ENCODE results near the gene MAPRE2.

The MAPRE2 gene

DNA sequence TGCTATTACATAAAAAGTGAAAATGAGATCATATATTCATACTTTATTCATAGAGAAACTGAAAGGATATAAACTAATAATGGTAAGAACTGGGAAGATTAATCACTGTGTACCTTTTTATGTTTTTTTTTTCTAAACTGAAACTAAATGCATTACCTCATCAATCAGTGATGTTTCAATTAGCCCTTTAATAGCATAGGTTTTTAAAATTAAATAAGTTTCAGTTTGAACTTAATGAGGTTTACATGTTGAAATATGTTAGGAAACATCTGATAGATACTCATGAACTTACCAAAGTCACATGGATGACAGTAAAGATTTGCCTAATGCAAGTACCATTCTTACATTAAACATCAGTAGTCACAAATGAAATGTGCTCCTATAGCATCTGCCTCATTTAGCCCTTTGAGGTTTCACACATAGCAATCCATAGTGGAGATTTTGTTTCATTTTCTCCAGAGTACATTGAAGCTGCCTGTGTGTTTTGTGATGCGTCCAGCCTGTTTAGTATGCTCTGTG, 8.9 kb downstream of the MAPRE2 start:
- no peaks in the 10 kb centered on the region for H3K27me3 ChIP-seq (ENCODE audit: insufficient read depth, low read depth, severe bottlenecking)
- TF ChIP-seq, protein P1, sequence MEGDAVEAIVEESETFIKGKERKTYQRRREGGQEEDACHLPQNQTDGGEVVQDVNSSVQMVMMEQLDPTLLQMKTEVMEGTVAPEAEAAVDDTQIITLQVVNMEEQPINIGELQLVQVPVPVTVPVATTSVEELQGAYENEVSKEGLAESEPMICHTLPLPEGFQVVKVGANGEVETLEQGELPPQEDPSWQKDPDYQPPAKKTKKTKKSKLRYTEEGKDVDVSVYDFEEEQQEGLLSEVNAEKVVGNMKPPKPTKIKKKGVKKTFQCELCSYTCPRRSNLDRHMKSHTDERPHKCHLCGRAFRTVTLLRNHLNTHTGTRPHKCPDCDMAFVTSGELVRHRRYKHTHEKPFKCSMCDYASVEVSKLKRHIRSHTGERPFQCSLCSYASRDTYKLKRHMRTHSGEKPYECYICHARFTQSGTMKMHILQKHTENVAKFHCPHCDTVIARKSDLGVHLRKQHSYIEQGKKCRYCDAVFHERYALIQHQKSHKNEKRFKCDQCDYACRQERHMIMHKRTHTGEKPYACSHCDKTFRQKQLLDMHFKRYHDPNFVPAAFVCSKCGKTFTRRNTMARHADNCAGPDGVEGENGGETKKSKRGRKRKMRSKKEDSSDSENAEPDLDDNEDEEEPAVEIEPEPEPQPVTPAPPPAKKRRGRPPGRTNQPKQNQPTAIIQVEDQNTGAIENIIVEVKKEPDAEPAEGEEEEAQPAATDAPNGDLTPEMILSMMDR (IDR thresholded peaks at IDR 0.05; ENCODE audit: low read depth, low read length): no peak
- no peaks in the 10 kb centered on the region for H3K36me3 ChIP-seq
- H3K27ac ChIP-seq: no peak overlapping the region
- no peak for DNase-seq
- H3K4me3 ChIP-seq (ENCODE audit: low read depth, low read length): no peak overlapping the region
- H3K9me3 ChIP-seq (ENCODE audit: severe bottlenecking): no peaks in the 10 kb centered on the region

DNA sequence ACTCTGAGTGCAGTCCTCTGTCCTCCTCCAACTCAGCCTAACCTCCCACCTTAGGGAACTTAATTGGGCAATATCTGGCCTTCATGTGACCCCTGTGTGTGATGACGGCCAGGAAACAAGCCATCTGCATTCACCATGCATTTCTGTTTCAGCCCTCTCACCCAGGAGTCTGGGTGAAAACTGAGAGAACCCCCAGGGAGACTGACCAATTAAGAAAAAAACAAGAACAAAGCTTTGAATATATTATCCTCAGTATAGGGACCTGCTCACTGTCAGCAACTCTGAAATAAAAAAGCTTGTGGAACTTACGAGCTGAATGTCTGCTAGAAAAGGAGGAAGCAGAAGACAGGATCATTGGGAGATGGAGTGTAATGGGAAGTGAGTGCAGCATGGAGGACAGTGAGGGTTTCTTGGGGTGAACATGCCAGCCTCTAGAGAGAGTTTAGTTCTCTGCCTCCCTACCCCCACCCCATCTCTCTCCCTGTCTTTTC, 9.5 kb downstream of the MAPRE2 start:
- H3K4me3 ChIP-seq (ENCODE audit: low read depth, low read length): no peak overlapping the region
- TF ChIP-seq, protein P1 (IDR thresholded peaks at IDR 0.05; ENCODE audit: low read depth, low read length): no peak
- H3K27ac ChIP-seq: no peak overlapping the region
- H3K27me3 ChIP-seq (ENCODE audit: insufficient read depth, low read depth, severe bottlenecking): no peaks in the 10 kb centered on the region
- no peak for DNase-seq
- no peaks in the 10 kb centered on the region for H3K36me3 ChIP-seq
- no peaks in the 10 kb centered on the region for H3K9me3 ChIP-seq (ENCODE audit: severe bottlenecking)

DNA sequence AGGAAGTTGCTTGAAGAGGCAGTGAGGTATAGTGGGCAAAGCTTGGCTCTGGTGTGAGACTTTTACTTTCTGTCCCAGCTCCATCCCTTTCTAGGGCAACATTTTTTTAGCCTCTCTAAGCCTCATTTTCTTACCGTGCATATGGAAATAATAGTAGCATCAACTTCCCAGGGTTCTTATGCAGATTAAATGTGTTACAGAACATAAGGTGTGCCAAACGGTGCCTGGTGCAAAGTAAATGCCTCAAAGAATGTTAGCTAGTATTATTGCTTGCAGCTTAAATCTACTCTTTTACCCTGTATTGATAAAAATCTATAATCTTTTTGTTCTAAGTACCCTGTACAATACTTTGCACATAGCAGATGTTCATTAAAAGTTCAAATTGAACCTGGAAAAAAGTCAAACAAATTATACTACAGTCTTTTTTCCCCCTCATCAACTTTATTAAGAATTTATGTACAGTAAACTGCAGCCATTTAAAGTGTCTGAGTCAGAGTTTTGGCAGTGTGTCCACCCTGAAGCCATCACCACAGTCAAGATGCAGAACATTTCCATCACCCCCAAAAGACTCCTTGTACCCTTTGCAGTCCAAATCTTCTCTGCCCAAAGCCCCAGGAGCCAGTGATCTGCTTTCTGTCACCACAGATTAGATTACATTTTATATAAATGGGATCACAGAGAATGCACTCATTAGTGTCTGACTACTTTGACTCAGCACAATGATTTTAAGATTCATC, 10.6 kb downstream of the MAPRE2 start:
- H3K27ac ChIP-seq: no peak overlapping the region

DNA sequence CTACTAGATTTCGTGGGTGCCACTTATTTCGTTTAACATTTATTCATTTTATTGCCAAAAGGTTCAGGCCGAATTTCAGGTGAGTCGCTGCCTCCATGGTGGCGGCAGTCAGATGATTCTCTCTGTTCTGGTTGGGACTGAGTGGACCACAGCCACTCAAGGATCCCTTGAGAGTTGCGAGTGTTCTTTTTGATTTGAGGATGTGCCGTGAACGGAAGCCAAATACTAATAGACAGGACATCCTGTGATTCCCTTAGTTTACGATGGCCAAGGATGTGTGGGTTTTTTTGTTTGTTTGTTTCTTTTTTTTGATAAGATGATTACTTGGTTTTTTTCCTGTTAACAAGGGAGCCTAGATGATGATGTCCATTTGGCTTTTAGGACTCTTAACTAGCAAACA, 13.2 kb downstream of the MAPRE2 start:
- Histone ChIP-seq H3K36me3 (no peaks in the 10 kb centered on the region), H3K27me3 (ENCODE audit: insufficient read depth, low read depth, severe bottlenecking) (no peaks in the 10 kb centered on the region), H3K9me3 (ENCODE audit: severe bottlenecking) (no peaks in the 10 kb centered on the region), H3K27ac (no peak overlapping the region), H3K4me3 (ENCODE audit: low read depth, low read length) (no peak overlapping the region)
- DNase-seq: no peak
- TF ChIP-seq, protein P1 (IDR thresholded peaks at IDR 0.05; ENCODE audit: low read depth, low read length): no peak

More for the DNA sequence above, 10.6 kb downstream of the MAPRE2 start:
- no peaks in the 10 kb centered on the region for H3K27me3 ChIP-seq (ENCODE audit: insufficient read depth, low read depth, severe bottlenecking)
- H3K36me3 ChIP-seq: no peaks in the 10 kb centered on the region
- no peak for DNase-seq
- TF ChIP-seq, protein P1 (IDR thresholded peaks at IDR 0.05; ENCODE audit: low read depth, low read length): no peak
- H3K9me3 ChIP-seq (ENCODE audit: severe bottlenecking): no peaks in the 10 kb centered on the region
- no peak overlapping the region for H3K4me3 ChIP-seq (ENCODE audit: low read depth, low read length)

DNA sequence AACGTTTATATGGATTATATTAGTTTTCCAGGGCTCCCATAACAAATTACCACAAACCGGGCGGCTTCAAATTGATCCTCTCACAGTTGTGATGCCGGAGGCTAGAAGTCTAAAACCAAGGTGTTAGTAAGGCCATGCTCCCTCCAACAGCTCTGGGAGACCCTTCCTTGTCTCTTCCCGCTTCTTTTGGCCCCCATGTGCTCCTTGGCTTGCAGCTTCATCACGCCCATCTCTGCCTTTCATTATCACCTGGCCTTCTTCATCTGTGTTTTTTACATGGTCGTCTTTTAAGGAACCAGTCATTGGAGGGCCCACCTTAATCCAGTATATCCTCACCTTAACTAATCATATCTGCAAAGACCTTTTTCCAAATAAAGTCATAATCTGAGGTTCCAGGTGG, 13.9 kb downstream of the MAPRE2 start:
- no peaks in the 10 kb centered on the region for H3K36me3 ChIP-seq
- no peaks in the 10 kb centered on the region for H3K9me3 ChIP-seq (ENCODE audit: severe bottlenecking)
- no peak for DNase-seq
- H3K4me3 ChIP-seq (ENCODE audit: low read depth, low read length): no peak overlapping the region
- H3K27me3 ChIP-seq (ENCODE audit: insufficient read depth, low read depth, severe bottlenecking): no peaks in the 10 kb centered on the region
- TF ChIP-seq, protein P1 (IDR thresholded peaks at IDR 0.05; ENCODE audit: low read depth, low read length): no peak
- H3K27ac ChIP-seq: no peak overlapping the region
